ENCODE results near the gene CACNA1C.
"Not testable (repeated sequence)": the region's sequence is repeated elsewhere in the genome, so short reads cannot be mapped to it uniquely, and the experiment has no call there.

The CACNA1C gene

GRCh38 chr12:2113119-2113912 lies 60.5 kb downstream of the CACNA1C start:
- FAIRE-seq, result no peak

DNA sequence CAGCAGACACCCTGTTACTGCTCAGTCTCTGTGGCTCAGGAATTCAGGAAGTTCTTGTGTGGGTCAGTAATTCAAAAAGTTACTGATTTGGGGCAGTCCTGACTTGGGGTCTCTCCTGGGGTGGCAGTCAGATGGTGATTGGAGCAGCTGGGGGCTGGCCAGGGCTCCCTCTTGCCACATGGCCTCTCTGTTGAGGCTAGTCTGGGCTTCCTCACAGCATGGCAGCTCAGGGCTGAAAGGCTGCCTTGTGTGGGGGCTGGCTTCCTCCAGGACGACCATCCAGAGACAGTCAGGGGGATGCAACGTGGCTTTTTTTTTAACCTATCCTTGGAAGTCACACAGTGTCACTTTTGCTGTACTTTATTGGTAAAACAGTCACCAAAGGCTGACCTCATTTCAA lies 61.3 kb downstream of the CACNA1C start:
- no peak for FAIRE-seq

GRCh38 chr12:2115101-2115845 lies 62.5 kb downstream of the CACNA1C start:
- FAIRE-seq, result no peak

DNA sequence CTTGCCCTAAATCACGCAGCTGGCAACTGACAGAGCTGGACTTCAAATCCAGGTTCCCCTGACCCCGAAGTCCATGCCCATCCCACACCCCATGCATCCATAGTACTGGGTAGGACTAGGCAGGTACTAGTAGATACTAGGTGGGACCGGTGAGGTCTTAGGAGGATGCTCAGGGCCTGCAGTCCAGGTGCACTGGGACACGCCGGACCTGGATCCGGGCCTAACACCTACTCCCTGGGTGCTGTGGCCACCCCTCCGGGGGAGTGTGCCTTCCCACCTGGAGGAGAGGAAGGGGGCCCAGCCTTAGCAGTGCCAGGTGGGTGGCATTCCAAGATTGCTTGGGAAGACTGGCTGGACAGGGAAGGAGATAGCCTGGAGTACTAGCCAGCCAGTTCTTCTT lies 64.8 kb downstream of the CACNA1C start:
- FAIRE-seq, result no peak

- no peak for FAIRE-seq
These were observed 65.3 kb downstream of the CACNA1C start for GRCh38 chr12:2118061-2118460.

DNA sequence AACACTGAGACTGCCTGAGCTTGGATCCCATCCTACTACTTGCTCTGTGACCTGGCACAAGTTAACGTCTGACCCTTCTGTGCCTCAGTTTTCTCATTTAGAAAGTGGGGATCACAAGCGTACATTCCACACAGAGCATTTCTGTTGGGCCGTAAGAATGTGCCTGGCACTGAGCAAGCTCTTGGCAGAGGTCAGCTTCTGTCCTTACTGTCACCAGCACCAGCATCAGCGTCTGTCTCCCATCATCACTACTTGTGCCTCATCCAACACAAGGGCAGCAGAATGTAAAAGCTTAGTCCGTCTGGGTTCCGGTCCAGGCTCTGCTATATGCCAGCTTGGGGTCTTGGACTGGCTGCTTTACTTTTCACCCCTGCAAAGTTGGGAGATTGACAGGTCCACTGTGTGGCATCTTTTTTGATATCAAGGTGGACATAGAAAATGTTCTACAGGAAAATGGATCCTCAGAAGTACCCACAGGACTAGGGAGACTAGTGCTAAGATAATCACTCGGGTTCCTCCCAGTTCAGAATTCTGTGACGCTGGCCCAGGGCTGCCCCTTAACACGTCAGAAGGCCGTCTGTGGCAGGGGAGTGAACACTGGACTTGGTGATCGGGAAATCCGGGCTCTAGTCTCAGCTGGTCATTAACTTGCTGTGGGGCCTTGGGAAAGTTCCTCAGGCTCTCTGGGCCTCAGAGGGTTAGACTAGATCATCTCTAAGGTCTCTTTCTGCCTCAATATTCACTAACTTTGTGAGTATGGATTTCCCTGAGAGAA lies 65.9 kb downstream of the CACNA1C start:
- no peak for FAIRE-seq

DNA sequence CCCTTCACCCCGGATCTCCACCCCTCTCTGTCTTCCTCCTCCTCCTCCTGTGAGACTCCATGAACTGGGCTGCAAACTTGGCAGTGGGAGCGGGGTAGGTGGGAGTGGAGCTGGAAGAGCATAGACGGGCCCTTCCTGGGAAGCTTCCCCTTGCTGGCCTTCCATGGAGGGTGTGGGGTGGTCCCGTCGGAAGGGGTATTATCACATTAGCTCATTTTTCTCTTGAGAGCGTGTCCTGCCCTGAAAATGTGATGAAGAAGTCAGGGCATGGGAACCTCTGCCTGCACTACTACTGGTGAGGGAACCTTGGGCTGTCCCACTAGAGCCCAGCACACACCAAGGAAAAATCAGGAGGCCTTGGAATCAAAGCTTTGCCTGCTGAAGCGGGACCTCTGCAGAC lies 66.5 kb downstream of the CACNA1C start:
- no peak for FAIRE-seq

- FAIRE-seq, result no peak
These were observed 68.4 kb downstream of the CACNA1C start for GRCh38 chr12:2120982-2121758.

DNA sequence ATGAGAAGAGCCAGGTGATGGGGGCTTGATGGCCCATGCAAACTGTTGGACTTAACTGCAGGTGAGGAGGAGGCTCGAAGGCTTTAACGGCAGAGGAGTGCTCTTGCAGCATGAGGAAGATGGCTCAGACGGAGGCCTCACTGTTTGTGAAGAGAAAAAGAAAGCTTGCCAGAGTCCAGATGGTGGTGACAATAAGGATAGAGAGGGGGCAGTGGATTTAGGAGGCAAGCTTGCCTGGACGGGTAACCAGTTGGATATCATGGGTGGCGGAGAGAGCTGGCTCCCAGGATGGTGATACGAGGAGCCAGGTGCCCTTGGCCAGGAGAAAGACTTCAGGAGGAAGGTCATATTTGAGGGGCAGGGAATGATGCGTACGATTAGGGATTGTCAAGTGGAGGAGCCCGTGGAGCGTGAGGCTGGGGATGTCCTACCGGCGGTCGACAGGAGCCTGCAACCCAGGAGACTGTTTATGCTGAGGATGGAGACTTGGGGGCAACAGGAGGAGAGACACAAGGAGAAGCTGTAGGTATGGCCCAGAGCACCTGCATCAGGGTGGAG lies 71.8 kb downstream of the CACNA1C start:
- FAIRE-seq, result no peak

- no peak for FAIRE-seq
These were observed 73.1 kb downstream of the CACNA1C start for GRCh38 chr12:2125651-2126522.

- FAIRE-seq, result no peak
These were observed 74.1 kb downstream of the CACNA1C start for GRCh38 chr12:2126676-2127406.

- no peak for FAIRE-seq
These were observed 76.3 kb downstream of the CACNA1C start for GRCh38 chr12:2129076-2129475.

DNA sequence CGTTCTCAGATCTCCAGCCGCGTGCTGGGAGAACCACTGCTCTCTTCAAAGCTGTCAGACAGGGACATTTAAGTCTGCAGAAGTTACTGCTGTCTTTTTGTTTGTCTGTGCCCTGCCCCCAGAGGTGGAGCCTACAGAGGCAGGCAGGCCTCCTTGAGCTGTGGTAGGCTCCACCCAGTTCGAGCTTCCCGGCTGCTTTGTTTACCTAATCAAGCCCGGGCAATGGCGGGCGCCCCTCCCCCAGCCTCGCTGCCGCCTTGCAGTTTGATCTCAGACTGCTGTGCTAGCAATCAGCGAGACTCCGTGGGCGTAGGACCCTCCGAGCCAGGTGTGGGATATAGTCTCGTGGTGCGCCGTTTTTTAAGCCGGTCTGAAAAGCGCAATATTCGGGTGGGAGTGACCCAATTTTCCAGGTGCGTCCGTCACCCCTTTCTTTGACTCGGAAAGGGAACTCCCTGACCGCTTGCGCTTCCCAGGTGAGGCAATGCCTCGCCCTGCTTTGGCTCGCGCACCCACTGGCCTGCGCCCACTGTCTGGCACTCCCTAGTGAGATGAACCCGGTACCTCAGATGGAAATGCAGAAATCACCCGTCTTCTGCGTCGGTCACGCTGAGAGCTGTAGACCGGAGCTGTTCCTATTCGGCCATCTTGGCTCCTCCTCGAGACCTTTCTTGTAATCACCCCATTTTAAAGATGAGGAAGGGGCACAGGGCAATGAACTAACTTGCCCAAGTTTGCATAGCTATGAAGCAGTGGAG lies 83.1 kb downstream of the CACNA1C start:
- not testable (repeated sequence) for FAIRE-seq

GRCh38 chr12:2136901-2137300 lies 84.1 kb downstream of the CACNA1C start:
- no peak for FAIRE-seq

- no peak for FAIRE-seq
These were observed 84.9 kb downstream of the CACNA1C start for GRCh38 chr12:2137711-2138110.

DNA sequence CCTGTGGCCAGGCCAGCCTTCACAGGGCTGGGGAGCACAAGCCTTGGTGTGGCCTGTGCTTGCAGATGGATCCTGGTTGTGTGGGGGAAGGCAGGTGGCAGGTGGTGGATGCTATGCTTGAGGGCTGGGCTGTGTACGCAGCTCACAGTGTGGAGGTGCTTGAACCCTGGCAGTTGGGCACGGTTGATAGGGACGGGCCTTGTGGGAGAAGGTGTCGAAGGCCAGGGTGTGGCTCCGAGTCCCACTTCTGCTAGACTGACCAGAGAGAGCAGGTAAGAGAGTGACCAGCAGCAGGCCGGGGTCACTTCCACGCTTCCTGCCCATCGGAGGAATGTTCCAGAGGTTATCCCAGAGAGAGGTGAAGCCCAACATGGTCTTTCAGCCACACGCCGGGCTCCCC lies 85.5 kb downstream of the CACNA1C start:
- FAIRE-seq, result no peak

DNA sequence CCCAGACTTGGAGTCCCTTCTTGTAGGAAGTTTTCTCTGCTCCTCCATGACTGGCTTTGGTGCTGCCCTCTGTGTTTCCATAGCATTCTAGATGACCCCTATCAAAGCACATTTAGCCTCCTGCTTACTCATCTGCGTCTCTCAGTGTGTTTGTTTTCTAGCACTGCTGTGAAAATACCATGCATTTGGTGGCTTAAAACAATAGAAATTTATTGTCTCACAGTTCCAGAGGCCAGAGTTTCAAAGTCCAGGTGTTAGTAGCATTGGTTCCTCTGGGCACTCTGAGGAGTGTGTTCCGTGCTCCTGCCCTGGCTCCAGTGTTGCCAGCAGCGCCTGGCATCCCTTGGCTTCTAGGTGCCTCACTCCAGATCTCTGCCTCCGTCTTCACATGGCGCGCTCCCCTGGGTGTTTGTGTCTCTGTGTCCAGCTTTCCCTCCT lies 86.1 kb downstream of the CACNA1C start:
- no peak for FAIRE-seq

DNA sequence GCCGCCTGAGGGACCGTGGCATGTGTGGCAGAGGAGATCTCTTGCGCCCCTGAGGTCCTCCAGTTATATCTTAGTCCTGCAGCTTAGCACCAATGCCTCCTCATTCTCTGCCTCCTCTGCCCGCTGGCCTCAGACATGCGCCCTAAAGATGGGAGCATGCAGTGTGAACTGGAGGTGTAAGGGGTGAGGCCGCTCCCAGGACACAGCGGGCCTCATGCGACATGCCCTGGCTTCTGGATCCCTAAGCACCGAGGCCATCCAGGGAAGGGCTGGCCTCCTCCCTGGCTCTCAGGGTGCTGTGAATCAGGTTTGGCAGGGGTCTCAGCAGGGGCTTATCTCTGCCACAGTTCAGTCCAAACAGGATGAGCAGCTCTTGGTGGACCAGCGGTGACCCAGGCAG lies 86.9 kb downstream of the CACNA1C start:
- no peak for FAIRE-seq

GRCh38 chr12:2140858-2141519 lies 88.2 kb downstream of the CACNA1C start:
- no peak for FAIRE-seq
